HL-60 (cell line): Measurements from ENCODE around the gene ZSCAN12.

Experiments used
- DNase-seq, 2 experiments: peaks; one replicate each; pipeline ENCODE4 v3.0.0-alpha.2; 2010 to 2020; ENCODE audit warnings: low read depth in 1 of 2, low spot score in 1 of 2
- H3K27ac ChIP-seq: fragments of 250-450 bp; sonication (Bioruptor Pico); replicated peaks from 2 replicates; pipeline ENCODE4 v1.5.1; 2020; ENCODE audit warnings: mild to moderate bottlenecking, moderate library complexity
- H3K27me3 ChIP-seq: fragments of 250-450 bp; sonication (Bioruptor Pico); 2 replicates; pipeline ENCODE4 v1.5.1; 2021; ENCODE audit warnings: mild to moderate bottlenecking, moderate library complexity; ENCODE audit not compliant: insufficient read depth, poor library complexity, severe bottlenecking
- H3K4me3 ChIP-seq: replicated peaks from 2 replicates; pipeline ENCODE4 v1.5.1; 2011; ENCODE audit warnings: mild to moderate bottlenecking, control low read depth, low read length; ENCODE audit not compliant: insufficient read depth
- CTCF ChIP-seq: IDR thresholded peaks from one replicate; pipeline ENCODE4 v1.5.1; 2011; ENCODE audit warnings: low read length, control low read depth, inconsistent platforms; ENCODE audit not compliant: insufficient read depth
- GABPA ChIP-seq: IDR thresholded peaks from 2 replicates; pipeline ENCODE4 v1.6.1; 2012; ENCODE audit warnings: low read depth
- POLR2AphosphoS5 ChIP-seq: IDR thresholded peaks from 2 replicates; pipeline ENCODE4 v1.6.1; 2012; ENCODE audit warnings: low read depth
- REST ChIP-seq: IDR thresholded peaks from 2 replicates; pipeline ENCODE4 v1.6.1; 2012; ENCODE audit warnings: low read depth; ENCODE audit not compliant: insufficient replicate concordance
- SPI1 ChIP-seq: IDR thresholded peaks from 2 replicates; pipeline ENCODE4 v1.6.1; 2012; ENCODE audit warnings: low read depth, mild to moderate bottlenecking, borderline replicate concordance

ZSCAN12 gene

GRCh38 chr6:28356666-28357020, 42.9 kb downstream of the ZSCAN12 start:
- TF ChIP-seq POLR2AphosphoS5 (no peak), CTCF (no peak), SPI1 (no peak), GABPA (no peak), REST (no peak)
- H3K27ac ChIP-seq, result peak overlapping the region; percentile 80
- no peak overlapping the region for H3K4me3 ChIP-seq
- no peaks in the 10 kb centered on the region for H3K27me3 ChIP-seq
- DNase-seq, result no peak

GRCh38 chr6:28355743-28356665, 43.5 kb downstream of the ZSCAN12 start:
- Histone ChIP-seq H3K27ac (peak overlapping the region; percentile 80), H3K27me3 (no peaks in the 10 kb centered on the region), H3K4me3 (peak overlapping the region; percentile 68)
- DNase-seq, result peak; percentile 61 to 80
- TF ChIP-seq GABPA (no peak), CTCF (peak; percentile 70), SPI1 (no peak), POLR2AphosphoS5 (no peak), REST (no peak)

GRCh38 chr6:28354688-28355554, 44.6 kb downstream of the ZSCAN12 start:
- no peak for TF ChIP-seq SPI1
- H3K27ac ChIP-seq, result peak overlapping the region; percentile 80
- DNase-seq, result no peak
- H3K4me3 ChIP-seq, result no peak overlapping the region; the same call in 1 of the 2 replicates
- no peaks in the 10 kb centered on the region for H3K27me3 ChIP-seq
